Type B pancreatic cell (in vitro differentiated cells): Measurements from ENCODE around the gene ITIH3. TPM values are rescaled to one million over a fixed set of nuclear protein-coding genes. Genes with fewer than 3 reads are reported as not detected.

Experiments
- DNase-seq: peaks from one replicate; pipeline ENCODE4 v3.0.0; 2021; ENCODE audit warnings: mixed read lengths; ENCODE audit not compliant: unreplicated experiment; ENCODE audit errors: extremely low spot score
- H3K27ac Mint-ChIP-seq: 2 replicates; pipeline ENCODE4 v1.8.0; 2021; ENCODE audit warnings: mild to moderate bottlenecking, mixed read lengths
- H3K27me3 Mint-ChIP-seq: 2 replicates; pipeline ENCODE4 v1.8.0; 2021; ENCODE audit warnings: mixed read lengths
- H3K36me3 Mint-ChIP-seq: 2 replicates; pipeline ENCODE4 v1.8.0; 2021; ENCODE audit warnings: mixed read lengths
- H3K4me1 Mint-ChIP-seq: one replicate; pipeline ENCODE4 v1.8.0; 2021; ENCODE audit warnings: mixed read lengths; ENCODE audit not compliant: unreplicated experiment
- H3K4me3 Mint-ChIP-seq: 2 replicates; pipeline ENCODE4 v1.8.0; 2021; ENCODE audit warnings: mild to moderate bottlenecking, mixed read lengths
- H3K9me3 Mint-ChIP-seq: 2 replicates; pipeline ENCODE4 v1.8.0; 2021; ENCODE audit warnings: mixed read lengths
- CTCF ChIP-seq: fragments of 200-600 bp; sonication (generic); conservative IDR thresholded peaks from 2 replicates; pipeline ENCODE4 v1.5.0; 2021; ENCODE audit warnings: antibody characterized with exemption, mild to moderate bottlenecking
- total RNA-seq: library from RNA; stranded (reverse); gene quantifications from 2 replicates; pipeline ENCODE4 v1.2.1, GENCODE V29; 2021; ENCODE audit warnings: low replicate concordance

Gene ITIH3
- total RNA-seq, 1 donor from 2014 or later, result 0.97 TPM

- Mint-ChIP-seq H3K27me3 (no peaks in the 10 kb centered on the region), H3K4me3 (no peak overlapping the region), H3K4me1 (peaks cover 7% of the 10 kb centered on the region), H3K36me3 (peaks cover 11% of the 10 kb centered on the region), H3K9me3 (no peaks in the 10 kb centered on the region), H3K27ac (peak overlapping the region; percentile 11)
- DNase-seq, result no peak
- no peak for TF ChIP-seq CTCF
These were observed 48.7 kb downstream of the ITIH3 start for GRCh38 chr3:52843108-52843865.

- peaks cover 11% of the 10 kb centered on the region for H3K36me3 Mint-ChIP-seq
- no peak overlapping the region for H3K4me3 Mint-ChIP-seq
- no peaks in the 10 kb centered on the region for H3K27me3 Mint-ChIP-seq
- H3K9me3 Mint-ChIP-seq, result no peaks in the 10 kb centered on the region
- no peak for DNase-seq
- peaks cover 7% of the 10 kb centered on the region for H3K4me1 Mint-ChIP-seq
- no peak for TF ChIP-seq CTCF
- H3K27ac Mint-ChIP-seq, result no peak overlapping the region
These were observed 49.3 kb downstream of the ITIH3 start for GRCh38 chr3:52843881-52844280.

GRCh38 chr3:52844290-52844975 is 49.8 kb downstream of the ITIH3 start:
- Mint-ChIP-seq H3K4me1 (peaks cover 7% of the 10 kb centered on the region), H3K36me3 (peaks cover 11% of the 10 kb centered on the region), H3K27ac (no peak overlapping the region), H3K9me3 (no peaks in the 10 kb centered on the region), H3K4me3 (no peak overlapping the region), H3K27me3 (no peaks in the 10 kb centered on the region)
- TF ChIP-seq CTCF, result no peak
- no peak for DNase-seq

GRCh38 chr3:52845157-52845556 is 50.6 kb downstream of the ITIH3 start:
- TF ChIP-seq CTCF, result no peak
- H3K4me1 Mint-ChIP-seq, result peaks cover 7% of the 10 kb centered on the region
- no peak for DNase-seq
- H3K4me3 Mint-ChIP-seq, result no peak overlapping the region
- H3K9me3 Mint-ChIP-seq, result no peaks in the 10 kb centered on the region
- no peak overlapping the region for H3K27ac Mint-ChIP-seq
- no peaks in the 10 kb centered on the region for H3K27me3 Mint-ChIP-seq
- H3K36me3 Mint-ChIP-seq, result peaks cover 9% of the 10 kb centered on the region

GRCh38 chr3:52845691-52846431 is 51.3 kb downstream of the ITIH3 start:
- Mint-ChIP-seq H3K9me3 (no peaks in the 10 kb centered on the region), H3K4me1 (peaks cover 7% of the 10 kb centered on the region), H3K4me3 (no peak overlapping the region), H3K27me3 (no peaks in the 10 kb centered on the region), H3K27ac (no peak overlapping the region), H3K36me3 (peaks cover 7% of the 10 kb centered on the region)
- TF ChIP-seq CTCF, result peak; percentile 60
- no peak for DNase-seq
